GM12891 (cell line): Measurements from ENCODE around the gene PRDM2.

Source experiments
- DNase-seq: peaks from one replicate; pipeline ENCODE4 v3.0.0; 2011; ENCODE audit warnings: low spot score; ENCODE audit not compliant: insufficient read length
- FAIRE-seq: peaks from 2 replicates; lab custom pipeline; 2011; peaks lifted over from hg19 to GRCh38; lab: Jason Lieb, UNC
- PAX5 ChIP-seq: IDR thresholded peaks from 2 replicates; pipeline ENCODE4 v1.6.1; 2011; ENCODE audit warnings: low read length, moderate library complexity, mild to moderate bottlenecking; ENCODE audit not compliant: insufficient read depth, severe bottlenecking
- POLR2A ChIP-seq: IDR thresholded peaks from 2 replicates; pipeline ENCODE4 v1.6.1; 2011; ENCODE audit warnings: low read depth, low read length, control low read depth
- POLR2AphosphoS5 ChIP-seq: IDR thresholded peaks from 2 replicates; pipeline ENCODE4 v1.6.1; 2011; ENCODE audit warnings: low read depth, low read length, control low read depth
- POU2F2 ChIP-seq: IDR thresholded peaks from 2 replicates; pipeline ENCODE4 v1.6.1; 2011; ENCODE audit warnings: low read depth, mild to moderate bottlenecking, control low read depth, low read length, moderate library complexity
- SPI1 ChIP-seq: IDR thresholded peaks from 2 replicates; pipeline ENCODE4 v1.6.1; 2011; ENCODE audit warnings: low read depth, low read length, control low read depth
- TAF1 ChIP-seq: IDR thresholded peaks from 2 replicates; pipeline ENCODE4 v1.6.1; 2011; ENCODE audit warnings: low read depth, low read length, control low read depth

Gene PRDM2

DNA sequence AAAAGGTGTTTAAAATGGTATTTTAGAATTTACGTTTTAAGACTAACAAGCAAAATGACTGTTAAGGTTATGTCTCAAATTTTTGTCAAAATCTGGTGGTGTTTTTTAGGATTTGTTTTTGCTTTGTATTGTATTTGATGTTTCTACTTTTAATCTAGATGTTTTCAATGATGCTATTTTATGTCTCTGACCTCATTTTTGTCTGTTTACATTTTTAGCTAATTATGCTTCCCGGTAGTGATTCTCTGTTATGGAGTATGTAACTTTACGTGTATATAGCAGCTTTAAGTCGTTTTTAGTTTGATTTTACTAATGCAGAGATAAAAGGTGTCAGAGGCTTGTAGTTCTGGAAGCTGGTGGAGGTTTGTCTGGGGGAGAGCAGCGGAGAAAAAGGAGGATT, 71.8 kb downstream of the PRDM2 start:
- no peak for FAIRE-seq
- TF ChIP-seq SPI1 (no peak), POLR2AphosphoS5 (no peak), TAF1 (no peak), PAX5 (no peak)
- no peak for DNase-seq

DNA sequence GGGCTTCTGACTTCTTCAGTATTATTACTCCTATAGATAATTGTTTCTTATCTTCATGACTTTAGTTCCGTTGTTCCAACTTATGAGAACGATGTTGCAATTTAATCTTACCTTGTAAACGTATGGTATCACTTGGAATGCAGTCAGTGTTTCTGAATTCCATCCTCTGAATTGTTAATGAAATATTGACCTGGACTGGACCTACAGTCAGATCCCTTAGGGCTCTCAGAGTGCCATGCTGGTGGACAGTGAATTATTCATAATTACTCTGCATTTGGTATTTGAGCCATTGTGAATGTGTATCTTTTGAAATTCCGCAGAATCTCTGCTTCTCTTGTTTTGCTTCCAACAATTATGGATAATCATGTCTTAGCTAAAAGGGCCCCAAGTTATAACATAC, 72.3 kb downstream of the PRDM2 start:
- TF ChIP-seq POLR2A (no peak), TAF1 (no peak), POLR2AphosphoS5 (no peak), PAX5 (no peak), POU2F2 (no peak), SPI1 (no peak)
- no peak for FAIRE-seq

DNA sequence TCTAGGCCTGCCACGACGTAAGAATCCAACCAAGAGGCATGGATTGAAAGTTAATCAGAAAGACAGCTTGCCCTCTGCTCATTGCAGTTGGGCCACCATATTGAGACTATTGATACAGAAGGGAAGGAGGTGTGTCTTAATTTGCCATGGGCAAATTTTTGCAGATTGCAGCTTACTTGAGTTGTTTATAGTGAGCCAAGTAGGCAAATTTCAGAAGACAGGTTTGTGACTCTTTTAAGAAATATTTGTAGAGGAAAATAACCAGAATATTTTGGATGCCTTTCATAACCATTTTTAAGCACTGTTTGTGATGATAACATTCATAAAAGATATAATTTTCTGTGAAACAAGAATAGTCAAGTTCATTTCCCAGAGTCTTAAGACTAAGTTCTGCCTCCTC, 74.1 kb downstream of the PRDM2 start:
- TF ChIP-seq POLR2AphosphoS5 (no peak), POLR2A (no peak), SPI1 (no peak), PAX5 (no peak), POU2F2 (no peak), TAF1 (no peak)
- FAIRE-seq (no peak), DNase-seq (no peak)

More for the DNA sequence above, 72.3 kb downstream of the PRDM2 start:
- DNase-seq = no peak

DNA sequence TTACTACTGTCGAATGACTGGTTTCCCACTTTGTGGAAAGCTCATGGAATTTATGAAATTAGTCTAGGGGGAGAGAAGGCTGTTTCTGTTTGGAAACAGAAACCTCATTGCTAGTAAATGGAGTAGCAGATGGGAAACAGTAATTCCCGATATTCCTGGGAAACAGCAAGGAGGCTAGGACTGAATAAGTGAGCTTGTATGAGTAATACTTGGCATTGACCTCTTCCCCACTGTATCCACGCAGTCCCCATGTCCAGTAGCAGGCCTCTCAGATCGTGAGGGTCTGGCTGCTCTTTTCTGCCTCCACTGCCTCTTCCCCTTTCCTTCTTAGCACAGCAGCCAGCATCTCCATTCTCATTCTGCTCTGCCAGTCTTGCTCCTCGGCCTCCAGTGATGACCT, 75.5 kb downstream of the PRDM2 start:
- no peak for FAIRE-seq
- TF ChIP-seq POLR2AphosphoS5 = no peak
- TF ChIP-seq PAX5 = no peak
- TF ChIP-seq POU2F2 = no peak
- no peak for TF ChIP-seq SPI1
- TF ChIP-seq POLR2A = no peak
- no peak for TF ChIP-seq TAF1
- no peak for DNase-seq

DNA sequence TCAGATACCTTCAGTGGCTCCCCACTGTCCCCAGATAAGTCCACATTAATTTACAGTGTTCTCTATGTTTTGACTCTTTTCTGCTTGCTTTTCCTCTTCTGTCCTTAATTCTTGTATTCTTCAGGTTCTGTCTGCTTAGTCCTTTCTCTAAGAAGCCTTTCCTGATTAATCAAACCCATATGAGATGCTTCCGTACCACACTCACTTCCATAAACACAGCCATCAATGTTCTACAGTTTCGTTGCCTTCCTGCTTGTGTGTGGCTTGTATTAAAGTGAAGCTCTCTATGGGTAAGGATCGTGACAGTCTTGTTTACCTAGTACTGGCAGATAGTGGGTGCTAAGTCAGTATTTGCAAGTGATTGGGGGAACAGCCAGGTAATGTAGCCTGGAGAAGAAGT, 75.9 kb downstream of the PRDM2 start:
- no peak for FAIRE-seq

DNA sequence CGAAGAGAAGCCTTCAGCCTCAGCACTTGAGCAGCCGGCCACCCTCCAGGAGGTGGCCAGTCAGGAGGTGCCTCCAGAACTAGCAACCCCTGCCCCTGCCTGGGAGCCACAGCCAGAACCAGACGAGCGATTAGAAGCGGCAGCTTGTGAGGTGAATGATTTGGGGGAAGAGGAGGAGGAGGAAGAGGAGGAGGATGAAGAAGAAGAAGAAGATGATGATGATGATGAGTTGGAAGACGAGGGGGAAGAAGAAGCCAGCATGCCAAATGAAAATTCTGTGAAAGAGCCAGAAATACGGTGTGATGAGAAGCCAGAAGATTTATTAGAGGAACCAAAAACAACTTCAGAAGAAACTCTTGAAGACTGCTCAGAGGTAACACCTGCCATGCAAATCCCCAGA, 78.4 kb downstream of the PRDM2 start:
- TF ChIP-seq POU2F2 (no peak), TAF1 (no peak)
- FAIRE-seq = no peak

More for the DNA sequence above, 75.9 kb downstream of the PRDM2 start:
- no peak for DNase-seq
- TF ChIP-seq POU2F2 (no peak), SPI1 (no peak), PAX5 (no peak), TAF1 (no peak), POLR2A (no peak), POLR2AphosphoS5 (no peak)

DNA sequence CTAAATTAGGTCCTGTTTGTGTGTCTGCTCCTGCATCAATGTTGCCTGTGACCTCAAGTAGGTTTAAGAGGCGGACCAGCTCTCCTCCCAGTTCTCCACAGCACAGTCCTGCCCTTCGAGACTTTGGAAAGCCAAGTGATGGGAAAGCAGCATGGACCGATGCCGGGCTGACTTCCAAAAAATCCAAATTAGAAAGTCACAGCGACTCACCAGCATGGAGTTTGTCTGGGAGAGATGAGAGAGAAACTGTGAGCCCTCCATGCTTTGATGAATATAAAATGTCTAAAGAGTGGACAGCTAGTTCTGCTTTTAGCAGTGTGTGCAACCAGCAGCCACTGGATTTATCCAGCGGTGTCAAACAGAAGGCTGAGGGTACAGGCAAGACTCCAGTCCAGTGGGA, 79.9 kb downstream of the PRDM2 start:
- TF ChIP-seq TAF1 (no peak), POU2F2 (no peak), POLR2A (no peak), SPI1 (no peak), POLR2AphosphoS5 (no peak), PAX5 (no peak)
- FAIRE-seq (no peak), DNase-seq (no peak)

More for the DNA sequence above, 78.4 kb downstream of the PRDM2 start:
- no peak for DNase-seq

DNA sequence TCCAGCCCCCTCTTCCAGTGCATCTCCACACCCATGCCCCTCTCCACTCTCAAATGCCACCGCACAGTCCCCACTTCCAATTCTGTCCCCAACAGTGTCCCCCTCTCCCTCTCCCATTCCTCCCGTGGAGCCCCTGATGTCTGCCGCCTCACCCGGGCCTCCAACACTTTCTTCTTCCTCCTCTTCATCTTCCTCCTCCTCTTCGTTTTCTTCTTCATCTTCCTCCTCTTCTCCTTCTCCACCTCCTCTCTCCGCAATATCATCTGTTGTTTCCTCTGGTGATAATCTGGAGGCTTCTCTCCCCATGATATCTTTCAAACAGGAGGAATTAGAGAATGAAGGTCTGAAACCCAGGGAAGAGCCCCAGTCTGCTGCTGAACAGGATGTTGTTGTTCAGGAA, 80.8 kb downstream of the PRDM2 start:
- no peak for TF ChIP-seq PAX5
- TF ChIP-seq POU2F2 = no peak
- no peak for TF ChIP-seq POLR2AphosphoS5
- TF ChIP-seq POLR2A = no peak
- TF ChIP-seq TAF1 = no peak
- TF ChIP-seq SPI1 = no peak
- FAIRE-seq (no peak), DNase-seq (no peak)

DNA sequence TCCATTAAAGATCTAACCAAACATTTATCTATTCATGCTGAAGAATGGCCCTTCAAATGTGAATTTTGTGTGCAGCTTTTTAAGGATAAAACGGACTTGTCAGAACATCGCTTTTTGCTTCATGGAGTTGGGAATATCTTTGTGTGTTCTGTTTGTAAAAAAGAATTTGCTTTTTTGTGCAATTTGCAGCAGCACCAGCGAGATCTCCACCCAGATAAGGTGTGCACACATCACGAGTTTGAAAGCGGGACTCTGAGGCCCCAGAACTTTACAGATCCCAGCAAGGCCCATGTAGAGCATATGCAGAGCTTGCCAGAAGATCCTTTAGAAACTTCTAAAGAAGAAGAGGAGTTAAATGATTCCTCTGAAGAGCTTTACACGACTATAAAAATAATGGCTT, 81.2 kb downstream of the PRDM2 start:
- FAIRE-seq (no peak), DNase-seq (no peak)
- TF ChIP-seq SPI1 (no peak), POLR2AphosphoS5 (no peak), PAX5 (no peak), POU2F2 (no peak), TAF1 (no peak), POLR2A (no peak)

DNA sequence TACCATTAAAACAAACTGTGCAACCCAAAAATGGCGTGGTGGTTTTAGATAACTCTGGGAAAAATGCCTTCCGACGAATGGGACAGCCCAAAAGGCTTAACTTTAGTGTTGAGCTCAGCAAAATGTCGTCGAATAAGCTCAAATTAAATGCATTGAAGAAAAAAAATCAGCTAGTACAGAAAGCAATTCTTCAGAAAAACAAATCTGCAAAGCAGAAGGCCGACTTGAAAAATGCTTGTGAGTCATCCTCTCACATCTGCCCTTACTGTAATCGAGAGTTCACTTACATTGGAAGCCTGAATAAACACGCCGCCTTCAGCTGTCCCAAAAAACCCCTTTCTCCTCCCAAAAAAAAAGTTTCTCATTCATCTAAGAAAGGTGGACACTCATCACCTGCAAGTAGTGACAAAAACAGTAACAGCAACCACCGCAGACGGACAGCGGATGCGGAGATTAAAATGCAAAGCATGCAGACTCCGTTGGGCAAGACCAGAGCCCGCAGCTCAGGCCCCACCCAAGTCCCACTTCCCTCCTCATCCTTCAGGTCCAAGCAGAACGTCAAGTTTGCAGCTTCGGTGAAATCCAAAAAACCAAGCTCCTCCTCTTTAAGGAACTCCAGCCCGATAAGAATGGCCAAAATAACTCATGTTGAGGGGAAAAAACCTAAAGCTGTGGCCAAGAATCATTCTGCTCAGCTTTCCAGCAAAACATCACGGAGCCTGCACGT, 82.1 kb downstream of the PRDM2 start:
- FAIRE-seq (no peak), DNase-seq (no peak)
- no peak for TF ChIP-seq POLR2AphosphoS5
- no peak for TF ChIP-seq SPI1
- TF ChIP-seq TAF1 = no peak
